HCT116 (cell line): ENCODE results near the gene FKBP7. TPM values are rescaled to one million over a fixed set of nuclear protein-coding genes. Genes with fewer than 3 reads are reported as not detected.

Experiments
- ATAC-seq: fragments of 200-7000 bp; cut with Tn5 transposase; 2 replicates; pipeline ENCODE4 v1.9.1; 2020; ENCODE audit warnings: mild to moderate bottlenecking, moderate library complexity
- BruUV-seq: library from RNA; stranded (reverse); fragments of 400-500 nt; replicated peaks from 2 replicates; lab custom pipeline; 2021; lab: Mats Ljungman, UMichigan
- CTCF ChIA-PET: fragments of 300-600 bp; sonication (Branson Sonifier 250); formaldehyde crosslinking; loops from one replicate; lab custom pipeline; 2021; ENCODE audit warnings: antibody characterized with exemption; lab: Charles Lee
- POLR2A ChIA-PET: fragments of 300-600, 350-600 bp; sonication (Branson Sonifier 250); formaldehyde crosslinking; loops from one replicate; lab custom pipeline; 2021; ENCODE audit warnings: antibody characterized with exemption; lab: Charles Lee
- RAD21 ChIA-PET, 2 experiments: fragments of 300-600 bp; sonication (Branson Sonifier 250); formaldehyde crosslinking; loops; one replicate each; lab custom pipeline; 2023; ENCODE audit warnings: low total read pairs in 2 of 2; ENCODE audit not compliant: uncharacterized antibody in 2 of 2, unreplicated experiment in 2 of 2, low non-redundant PET in 1 of 2; lab: Charles Lee
- DNase-seq: peaks from one replicate; pipeline ENCODE4 v3.0.0-alpha.2; 2010; ENCODE audit warnings: low read depth, low spot score
- H2AFZ ChIP-seq: fragments of 200-600 bp; shearing (Covaris generic), sonication (generic); 2 replicates; pipeline ENCODE4 v1.6.1; 2017; ENCODE audit warnings: low read depth, mixed run types, mixed read lengths, antibody characterized with exemption, low read length; ENCODE audit not compliant: poor library complexity, severe bottlenecking
- H3K27ac ChIP-seq: 2 replicates; pipeline ENCODE4 v1.5.1; 2012; ENCODE audit warnings: low read depth, low read length
- H3K27me3 ChIP-seq: fragments of 200-600 bp; sonication (generic); 2 replicates; pipeline ENCODE4 v1.6.1; 2016; ENCODE audit warnings: mixed run types, low read length, mixed read lengths; ENCODE audit not compliant: insufficient read depth
- H3K36me3 ChIP-seq, 2 experiments: fragments of 200-500 bp in 1 of 2; fragments of 200-600 bp in 1 of 2; sonication (Bioruptor generic) in 1 of 2; sonication (generic) in 1 of 2; 2 replicates each; pipeline versions ENCODE4 v1.5.1 to v1.6.1; 2014 to 2016; ENCODE audit warnings: low read length in 2 of 2, inconsistent platforms in 1 of 2, mixed read lengths in 1 of 2, mixed run types in 1 of 2; ENCODE audit not compliant: insufficient read depth in 2 of 2, control insufficient read depth in 1 of 2
- H3K4me1 ChIP-seq, 2 experiments: fragments of 200-600 bp in 1 of 2; sonication (generic) in 1 of 2; 2 replicates each; pipeline versions ENCODE4 v1.5.1 to v1.6.1; 2012 to 2017; ENCODE audit warnings: low read length in 2 of 2, inconsistent platforms in 1 of 2, mild to moderate bottlenecking in 1 of 2, mixed read lengths in 1 of 2, mixed run types in 1 of 2, moderate library complexity in 1 of 2; ENCODE audit not compliant: insufficient read depth in 2 of 2, control insufficient read depth in 1 of 2
- H3K4me2 ChIP-seq: fragments of 200-600 bp; sonication (generic); 2 replicates; pipeline ENCODE4 v1.6.1; 2017; ENCODE audit warnings: mixed run types, low read length, mixed read lengths
- H3K4me3 ChIP-seq, 2 experiments: fragments of 200-600 bp in 1 of 2; sonication (generic) in 1 of 2; replicated peaks in 1 of 2; 2 replicates each; pipeline ENCODE4 v1.5.1; 2011 to 2016; ENCODE audit warnings: low read length in 2 of 2, control low read depth in 1 of 2, low read depth in 1 of 2, mild to moderate bottlenecking in 1 of 2, mixed read lengths in 1 of 2, mixed run types in 1 of 2
- H3K79me2 ChIP-seq: fragments of 200-600 bp; sonication (generic); 2 replicates; pipeline ENCODE4 v1.6.1; 2017; ENCODE audit warnings: mild to moderate bottlenecking, mixed run types, low read length, moderate library complexity, mixed read lengths; ENCODE audit not compliant: insufficient read depth
- H3K9ac ChIP-seq: fragments of 200-600 bp; sonication (generic); 2 replicates; pipeline ENCODE4 v1.6.1; 2016; ENCODE audit warnings: low read length, mixed read lengths
- H3K9me2 ChIP-seq: fragments of 200-600 bp; sonication (generic), shearing (Covaris generic); 2 replicates; pipeline ENCODE4 v1.6.1; 2017; ENCODE audit warnings: mixed run types, mild to moderate bottlenecking, moderate library complexity; ENCODE audit not compliant: insufficient read depth
- H3K9me3 ChIP-seq, 2 experiments: fragments of 200-500 bp in 1 of 2; fragments of 200-600 bp in 1 of 2; sonication (Bioruptor generic) in 1 of 2; sonication (generic) in 1 of 2; 2 replicates each; pipeline ENCODE4 v1.6.1; 2014 to 2017; ENCODE audit warnings: low read length in 2 of 2, mixed read lengths in 2 of 2, inconsistent platforms in 1 of 2, low read depth in 1 of 2, mild to moderate bottlenecking in 1 of 2, mixed run types in 1 of 2, moderate library complexity in 1 of 2; ENCODE audit not compliant: control insufficient read depth in 1 of 2, insufficient read depth in 1 of 2
- H4K20me1 ChIP-seq: fragments of 200-600 bp; sonication (generic), shearing (Covaris generic); 2 replicates; pipeline ENCODE4 v1.6.1; 2017; ENCODE audit warnings: mixed run types, mild to moderate bottlenecking, moderate library complexity; ENCODE audit not compliant: insufficient read depth
- ATF3 ChIP-seq: IDR thresholded peaks from 2 replicates; pipeline ENCODE4 v1.6.1; 2012
- CBX3 ChIP-seq: IDR thresholded peaks from 2 replicates; pipeline ENCODE4 v1.6.1; 2012; ENCODE audit warnings: low read depth
- CEBPB ChIP-seq: IDR thresholded peaks from 2 replicates; pipeline ENCODE4 v1.6.1; 2012; ENCODE audit warnings: low read depth
- ELF1 ChIP-seq: IDR thresholded peaks from 2 replicates; pipeline ENCODE4 v1.6.1; 2012; ENCODE audit warnings: low read depth, borderline replicate concordance
- EZH2phosphoT487 ChIP-seq: fragments of 200-600 bp; IDR thresholded peaks from 2 replicates; pipeline ENCODE4 v1.6.1; 2018; ENCODE audit warnings: antibody characterized with exemption, borderline replicate concordance
- JUND ChIP-seq: IDR thresholded peaks from 2 replicates; pipeline ENCODE4 v1.6.1; 2012
- MAX ChIP-seq: IDR thresholded peaks from 2 replicates; pipeline ENCODE4 v1.6.1; 2012
- POLR2AphosphoS5 ChIP-seq: IDR thresholded peaks from 2 replicates; pipeline ENCODE4 v1.6.1; 2011; ENCODE audit warnings: mild to moderate bottlenecking, low read depth, low read length, moderate library complexity
- SP1 ChIP-seq: IDR thresholded peaks from 2 replicates; pipeline ENCODE4 v1.6.1; 2012; ENCODE audit warnings: low read depth
- TCF7L2 ChIP-seq: IDR thresholded peaks from 2 replicates; pipeline ENCODE4 v1.7.0; 2011; ENCODE audit warnings: borderline replicate concordance, inconsistent platforms; ENCODE audit not compliant: insufficient read depth, insufficient read length; ENCODE audit errors: extremely low read depth
- YY1 ChIP-seq: IDR thresholded peaks from 2 replicates; pipeline ENCODE4 v1.6.1; 2011; ENCODE audit warnings: low read length, low read depth, moderate library complexity, mild to moderate bottlenecking; ENCODE audit not compliant: insufficient replicate concordance; ENCODE audit errors: extremely low read depth
- ZFX ChIP-seq: fragments of 450-650 bp; IDR thresholded peaks from 2 replicates; pipeline ENCODE4 v1.6.1; 2017
- intact Hi-C: fragments of 100-400 bp; cut with micrococcal nuclease; formaldehyde crosslinking; loops from 2 replicates; pipeline ENCODE4 v1.10.0; 2022
- total RNA-seq: library from RNA; stranded (reverse); gene quantifications from one replicate; pipeline ENCODE4 v1.2.1, GENCODE V29; 2021; ENCODE audit not compliant: unreplicated experiment
- TF ChIP-seq, protein P1 (sequence below): IDR thresholded peaks from 2 replicates; pipeline ENCODE4 v1.6.1; 2011; ENCODE audit warnings: mild to moderate bottlenecking, low read length, moderate library complexity; ENCODE audit not compliant: insufficient replicate concordance; ENCODE audit errors: extremely low read depth

Gene FKBP7
- total RNA-seq, 1 experiment from 2014 or later = 4.5 TPM

- intact Hi-C loops = loop anchor here (10.0 kb wide), 1 partner anchor 1019 kb away; no protein-coding TSS in a partner anchor
- TF ChIP-seq TCF7L2 = no peak
- TF ChIP-seq, protein P1, sequence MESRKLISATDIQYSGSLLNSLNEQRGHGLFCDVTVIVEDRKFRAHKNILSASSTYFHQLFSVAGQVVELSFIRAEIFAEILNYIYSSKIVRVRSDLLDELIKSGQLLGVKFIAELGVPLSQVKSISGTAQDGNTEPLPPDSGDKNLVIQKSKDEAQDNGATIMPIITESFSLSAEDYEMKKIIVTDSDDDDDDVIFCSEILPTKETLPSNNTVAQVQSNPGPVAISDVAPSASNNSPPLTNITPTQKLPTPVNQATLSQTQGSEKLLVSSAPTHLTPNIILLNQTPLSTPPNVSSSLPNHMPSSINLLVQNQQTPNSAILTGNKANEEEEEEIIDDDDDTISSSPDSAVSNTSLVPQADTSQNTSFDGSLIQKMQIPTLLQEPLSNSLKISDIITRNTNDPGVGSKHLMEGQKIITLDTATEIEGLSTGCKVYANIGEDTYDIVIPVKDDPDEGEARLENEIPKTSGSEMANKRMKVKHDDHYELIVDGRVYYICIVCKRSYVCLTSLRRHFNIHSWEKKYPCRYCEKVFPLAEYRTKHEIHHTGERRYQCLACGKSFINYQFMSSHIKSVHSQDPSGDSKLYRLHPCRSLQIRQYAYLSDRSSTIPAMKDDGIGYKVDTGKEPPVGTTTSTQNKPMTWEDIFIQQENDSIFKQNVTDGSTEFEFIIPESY = no peak
- TF ChIP-seq CBX3 = no peak
- TF ChIP-seq ATF3 = no peak
- no peak for TF ChIP-seq POLR2AphosphoS5
- TF ChIP-seq JUND = no peak
- TF ChIP-seq CEBPB = no peak
- no peak for TF ChIP-seq MAX
- TF ChIP-seq YY1 = no peak
- no peak for TF ChIP-seq EZH2phosphoT487
- TF ChIP-seq ZFX = no peak
- TF ChIP-seq SP1 = no peak
- no peak for TF ChIP-seq ELF1
- TF ChIP-seq, all 23 proteins: peak for 0
- Histone ChIP-seq H4K20me1 (no peaks in the 10 kb centered on the region), H3K9me3 (no peaks in the 10 kb centered on the region), H3K27ac (no peak overlapping the region), H3K9ac (no peak overlapping the region), H2AFZ (no peak overlapping the region), H3K79me2 (no peaks in the 10 kb centered on the region), H3K36me3 (peaks cover 18 to 24% of the 10 kb centered on the region in 2 experiments; a peak in 3 of 4 replicates), H3K27me3 (no peaks in the 10 kb centered on the region), H3K9me2 (no peaks in the 10 kb centered on the region), H3K4me3 (no peak overlapping the region), H3K4me2 (no peak overlapping the region), H3K4me1 (no peaks in the 10 kb centered on the region)
- POLR2A ChIA-PET = interaction anchor here (1.3 kb wide), 1 partner anchor 10 kb away, joined by 3 read pairs; no protein-coding TSS in a partner anchor
- no TSS peak for BruUV-seq
- ATAC-seq = no peak
- RAD21 ChIA-PET = no interaction called here
- CTCF ChIA-PET = no interaction called here
- DNase-seq = no peak
Observed at GRCh38 chr2:178496049-178496448, 17.6 kb upstream of the FKBP7 start.
